Measurements from ENCODE around the gene SAMD13. TPM values are rescaled to one million over a fixed set of nuclear protein-coding genes. Genes with fewer than 3 reads are reported as not detected.

SAMD13 gene
- polyA plus RNA-seq, 1 of the 3 experiments (the other 2 are of a cell fraction): 1.3 TPM

DNA sequence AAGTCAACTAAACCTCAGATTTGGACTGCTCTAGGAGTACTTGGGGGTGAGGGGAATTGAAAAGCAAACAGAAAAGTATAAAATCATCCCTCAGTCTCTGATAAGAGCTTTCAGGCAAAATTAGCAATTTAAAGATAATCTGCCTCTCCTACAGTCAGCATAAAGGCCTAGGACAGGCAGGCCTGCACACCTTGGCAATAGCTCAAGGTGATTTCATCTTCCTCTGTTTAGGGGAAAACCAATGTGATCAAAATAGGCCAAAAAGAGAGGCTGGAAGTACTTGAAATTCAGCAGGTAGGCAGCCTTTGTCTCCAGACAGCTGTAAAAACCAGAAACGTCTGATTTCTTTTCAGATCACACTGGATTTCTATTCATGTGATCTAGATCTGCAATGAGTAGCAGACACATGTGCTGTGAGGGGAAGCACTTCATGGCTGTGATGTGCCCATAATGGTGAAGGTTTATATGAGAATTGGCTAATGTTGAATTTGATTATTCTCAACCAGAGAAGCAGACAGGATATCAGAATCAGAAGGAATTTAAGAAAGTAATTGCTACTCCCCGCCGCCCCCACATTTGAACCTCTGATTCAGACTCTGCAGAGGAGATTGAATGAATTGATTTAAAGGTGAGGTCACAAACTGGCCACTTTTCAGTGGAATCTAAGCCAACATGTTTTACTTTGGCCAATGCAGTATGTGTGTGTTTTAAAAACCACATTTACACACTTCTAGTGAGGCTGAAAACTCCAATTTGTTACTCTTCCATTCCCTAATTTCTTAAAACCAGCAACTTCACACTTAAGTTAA lies 51.0 kb downstream of the SAMD13 start:
- H3K9ac ChIP-seq: no peak overlapping the region
- ChIA-PET CTCF (interaction anchor here (1.0 kb wide), 1 partner anchor 11 kb away, joined by 3 read pairs; no protein-coding TSS in a partner anchor), POLR2A (no interaction called here)
- DNase-seq: peak; percentile 9
- no peaks in the 10 kb centered on the region for H3F3A ChIP-seq (replicated peaks; ENCODE audit: insufficient read depth)
- H3K9me2 ChIP-seq: no peaks in the 10 kb centered on the region
- H3K27me3 ChIP-seq (ENCODE audit: insufficient read depth): no peaks in the 10 kb centered on the region
- no peaks in the 10 kb centered on the region for H3K79me2 ChIP-seq (ENCODE audit: insufficient read depth)
- TF ChIP-seq RCOR1 (IDR thresholded peaks at IDR 0.05; ENCODE audit: low read length): 0 out of 2 replicates have a peak, but pooled peaks have one; percentile 3
- peak; percentile 60 for TF ChIP-seq GATA2 (CRISPR knock-in tag; IDR thresholded peaks at IDR 0.05)
- TF ChIP-seq NFIC (IDR thresholded peaks at IDR 0.05; ENCODE audit: borderline replicate concordance): peak; percentile 41; the same call in 1 of the 2 replicates
- TF ChIP-seq RFX5 (IDR thresholded peaks at IDR 0.05; ENCODE audit: low read length): no peak
- peak; percentile 24 for TF ChIP-seq CHD2 (IDR thresholded peaks at IDR 0.05; ENCODE audit: low read length, partially characterized antibody)
- TF ChIP-seq, protein P1, sequence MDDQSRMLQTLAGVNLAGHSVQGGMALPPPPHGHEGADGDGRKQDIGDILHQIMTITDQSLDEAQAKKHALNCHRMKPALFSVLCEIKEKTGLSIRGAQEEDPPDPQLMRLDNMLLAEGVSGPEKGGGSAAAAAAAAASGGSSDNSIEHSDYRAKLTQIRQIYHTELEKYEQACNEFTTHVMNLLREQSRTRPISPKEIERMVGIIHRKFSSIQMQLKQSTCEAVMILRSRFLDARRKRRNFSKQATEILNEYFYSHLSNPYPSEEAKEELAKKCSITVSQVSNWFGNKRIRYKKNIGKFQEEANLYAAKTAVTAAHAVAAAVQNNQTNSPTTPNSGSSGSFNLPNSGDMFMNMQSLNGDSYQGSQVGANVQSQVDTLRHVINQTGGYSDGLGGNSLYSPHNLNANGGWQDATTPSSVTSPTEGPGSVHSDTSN (IDR thresholded peaks at IDR 0.05): no peak
- TF ChIP-seq SIN3A (IDR thresholded peaks at IDR 0.05; ENCODE audit: borderline replicate concordance, low read depth, low read length): no peak
- no peak for TF ChIP-seq SMC3 (IDR thresholded peaks at IDR 0.05; ENCODE audit: low read depth, low read length)
- TF ChIP-seq, protein P2, sequence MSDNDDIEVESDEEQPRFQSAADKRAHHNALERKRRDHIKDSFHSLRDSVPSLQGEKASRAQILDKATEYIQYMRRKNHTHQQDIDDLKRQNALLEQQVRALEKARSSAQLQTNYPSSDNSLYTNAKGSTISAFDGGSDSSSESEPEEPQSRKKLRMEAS (IDR thresholded peaks at IDR 0.05; ENCODE audit: low read depth): no peak
- TF ChIP-seq TCF12 (IDR thresholded peaks at IDR 0.05): peak; percentile 24; the same call in 1 of the 2 replicates
- no peak overlapping the region for H3K4me2 ChIP-seq
- no peak overlapping the region for H3K4me3 ChIP-seq (ENCODE audit: low read depth in 2 of 2, low read length in 1 of 2)
- H3K9me3 ChIP-seq: no peaks in the 10 kb centered on the region
- no peaks in the 10 kb centered on the region for H4K20me1 ChIP-seq (ENCODE audit: insufficient read depth)
- H3K4me1 ChIP-seq (ENCODE audit: control insufficient read depth in 1 of 2, insufficient read depth in 2 of 2, low read depth in 1 of 2, low read length in 1 of 2): peaks cover 19% of the 10 kb centered on the region in 2 experiments; a peak in 3 of 4 replicates
- H2AFZ ChIP-seq (ENCODE audit: low read depth): no peak overlapping the region
- whole genome bisulfite sequencing (ENCODE audit: low lambda C conversion rate): 39% methylated on average over 3 of the region's 3 CpGs
- no peaks in the 10 kb centered on the region for H3K36me3 ChIP-seq (replicated peaks in 1 of 2; ENCODE audit: control insufficient read depth in 1 of 2, insufficient read depth in 2 of 2, low read length in 1 of 2)
- peak overlapping the region in 1 of 2 experiments; percentile 86; a peak in 2 of 4 replicates for H3K27ac ChIP-seq (ENCODE audit: low read depth in 2 of 2, low read length in 1 of 2)

DNA sequence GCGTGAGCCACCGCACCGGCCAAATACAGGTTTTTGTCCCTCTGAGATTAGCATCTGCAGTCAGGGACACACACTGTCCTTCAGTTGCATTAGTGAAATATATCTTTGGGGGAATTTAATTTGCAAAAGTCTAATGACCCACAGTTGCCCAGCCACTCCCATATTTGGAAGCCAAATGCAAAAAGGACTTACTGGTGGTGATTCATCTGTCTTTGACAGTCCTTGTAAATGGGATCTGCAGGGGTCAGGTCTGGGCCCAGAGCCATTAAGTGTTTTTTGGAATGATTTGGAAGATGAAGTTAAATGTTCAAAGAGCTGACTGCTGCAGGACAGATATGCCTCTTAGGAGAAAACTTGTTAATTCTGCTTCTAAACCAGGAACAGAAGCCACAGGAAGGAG lies 52.2 kb downstream of the SAMD13 start:
- H2AFZ ChIP-seq (ENCODE audit: low read depth): no peak overlapping the region
- peaks cover 19% of the 10 kb centered on the region in 2 experiments; a peak in 3 of 4 replicates for H3K4me1 ChIP-seq (ENCODE audit: control insufficient read depth in 1 of 2, insufficient read depth in 2 of 2, low read depth in 1 of 2, low read length in 1 of 2)
- H3K9ac ChIP-seq: no peak overlapping the region
- H3F3A ChIP-seq (replicated peaks; ENCODE audit: insufficient read depth): no peaks in the 10 kb centered on the region
- H3K9me2 ChIP-seq: no peaks in the 10 kb centered on the region
- CTCF ChIA-PET: interaction anchor here (1.0 to 1.6 kb wide), 4 partner anchors 14 to 210 kb away, joined by 4 to 5 read pairs (median 4); partner anchors contain the start of gene PRKACB
- 60% methylated on average over 3 of the region's 3 CpGs for WGBS (ENCODE audit: low lambda C conversion rate)
- H3K27me3 ChIP-seq (ENCODE audit: insufficient read depth): no peaks in the 10 kb centered on the region
- no peaks in the 10 kb centered on the region for H4K20me1 ChIP-seq (ENCODE audit: insufficient read depth)
- no peaks in the 10 kb centered on the region for H3K36me3 ChIP-seq (replicated peaks in 1 of 2; ENCODE audit: control insufficient read depth in 1 of 2, insufficient read depth in 2 of 2, low read length in 1 of 2)
- no peak overlapping the region for H3K4me2 ChIP-seq
- H3K79me2 ChIP-seq (ENCODE audit: insufficient read depth): no peaks in the 10 kb centered on the region
- POLR2A ChIA-PET: interaction anchor here (0.7 kb wide), 1 partner anchor 79 kb away, joined by 3 read pairs; no protein-coding TSS in a partner anchor
- H3K27ac ChIP-seq (ENCODE audit: low read depth in 2 of 2, low read length in 1 of 2): peak overlapping the region in 1 of 2 experiments; percentile 95; a peak in 3 of 4 replicates
- peak; percentile 36 for DNase-seq
- H3K9me3 ChIP-seq: no peaks in the 10 kb centered on the region
- no peak overlapping the region for H3K4me3 ChIP-seq (ENCODE audit: low read depth in 2 of 2, low read length in 1 of 2)
- TF ChIP-seq NFIC (IDR thresholded peaks at IDR 0.05; ENCODE audit: borderline replicate concordance) (peak; percentile 43; the same call in 1 of the 2 replicates), MEF2A (IDR thresholded peaks at IDR 0.05; ENCODE audit: borderline replicate concordance, low read depth) (no peak), FOXJ3 (CRISPR knock-in tag; IDR thresholded peaks at IDR 0.05) (no peak), SIN3A (IDR thresholded peaks at IDR 0.05; ENCODE audit: borderline replicate concordance, low read depth, low read length) (0 out of 2 replicates have a peak, but pooled peaks have one; percentile 36), MXI1 (IDR thresholded peaks at IDR 0.05; ENCODE audit: low read depth, low read length) (no peak; the same call in 1 of the 2 replicates), POLR2AphosphoS5 (IDR thresholded peaks at IDR 0.05; ENCODE audit: low read depth, low read length) (no peak), RXRA (IDR thresholded peaks at IDR 0.05; ENCODE audit: borderline replicate concordance, low read depth) (peak; percentile 34; the same call in 1 of the 2 replicates), RCOR1 (IDR thresholded peaks at IDR 0.05; ENCODE audit: low read length) (peak; percentile 24; the same call in 1 of the 2 replicates), EZH2phosphoT487 (IDR thresholded peaks at IDR 0.05; ENCODE audit: borderline replicate concordance, low read depth) (no peak)
- TF ChIP-seq, protein P3, sequence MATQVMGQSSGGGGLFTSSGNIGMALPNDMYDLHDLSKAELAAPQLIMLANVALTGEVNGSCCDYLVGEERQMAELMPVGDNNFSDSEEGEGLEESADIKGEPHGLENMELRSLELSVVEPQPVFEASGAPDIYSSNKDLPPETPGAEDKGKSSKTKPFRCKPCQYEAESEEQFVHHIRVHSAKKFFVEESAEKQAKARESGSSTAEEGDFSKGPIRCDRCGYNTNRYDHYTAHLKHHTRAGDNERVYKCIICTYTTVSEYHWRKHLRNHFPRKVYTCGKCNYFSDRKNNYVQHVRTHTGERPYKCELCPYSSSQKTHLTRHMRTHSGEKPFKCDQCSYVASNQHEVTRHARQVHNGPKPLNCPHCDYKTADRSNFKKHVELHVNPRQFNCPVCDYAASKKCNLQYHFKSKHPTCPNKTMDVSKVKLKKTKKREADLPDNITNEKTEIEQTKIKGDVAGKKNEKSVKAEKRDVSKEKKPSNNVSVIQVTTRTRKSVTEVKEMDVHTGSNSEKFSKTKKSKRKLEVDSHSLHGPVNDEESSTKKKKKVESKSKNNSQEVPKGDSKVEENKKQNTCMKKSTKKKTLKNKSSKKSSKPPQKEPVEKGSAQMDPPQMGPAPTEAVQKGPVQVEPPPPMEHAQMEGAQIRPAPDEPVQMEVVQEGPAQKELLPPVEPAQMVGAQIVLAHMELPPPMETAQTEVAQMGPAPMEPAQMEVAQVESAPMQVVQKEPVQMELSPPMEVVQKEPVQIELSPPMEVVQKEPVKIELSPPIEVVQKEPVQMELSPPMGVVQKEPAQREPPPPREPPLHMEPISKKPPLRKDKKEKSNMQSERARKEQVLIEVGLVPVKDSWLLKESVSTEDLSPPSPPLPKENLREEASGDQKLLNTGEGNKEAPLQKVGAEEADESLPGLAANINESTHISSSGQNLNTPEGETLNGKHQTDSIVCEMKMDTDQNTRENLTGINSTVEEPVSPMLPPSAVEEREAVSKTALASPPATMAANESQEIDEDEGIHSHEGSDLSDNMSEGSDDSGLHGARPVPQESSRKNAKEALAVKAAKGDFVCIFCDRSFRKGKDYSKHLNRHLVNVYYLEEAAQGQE (IDR thresholded peaks at IDR 0.05; ENCODE audit: low read depth, low read length): no peak
- TF ChIP-seq, protein P4, sequence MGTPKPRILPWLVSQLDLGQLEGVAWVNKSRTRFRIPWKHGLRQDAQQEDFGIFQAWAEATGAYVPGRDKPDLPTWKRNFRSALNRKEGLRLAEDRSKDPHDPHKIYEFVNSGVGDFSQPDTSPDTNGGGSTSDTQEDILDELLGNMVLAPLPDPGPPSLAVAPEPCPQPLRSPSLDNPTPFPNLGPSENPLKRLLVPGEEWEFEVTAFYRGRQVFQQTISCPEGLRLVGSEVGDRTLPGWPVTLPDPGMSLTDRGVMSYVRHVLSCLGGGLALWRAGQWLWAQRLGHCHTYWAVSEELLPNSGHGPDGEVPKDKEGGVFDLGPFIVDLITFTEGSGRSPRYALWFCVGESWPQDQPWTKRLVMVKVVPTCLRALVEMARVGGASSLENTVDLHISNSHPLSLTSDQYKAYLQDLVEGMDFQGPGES (IDR thresholded peaks at IDR 0.05; ENCODE audit: low read depth, low read length): no peak

Data from SK-N-SH (cell line).